Activated effector memory CD4-positive, alpha-beta T cell treated with anti-CD3 and anti-CD28 coated beads, Interleukin-2, amount 50 U/mL, for 16 hours (primary cell): ENCODE results near the gene FES.
"Not testable (repeated sequence)": the region's sequence is repeated elsewhere in the genome, so short reads cannot be mapped to it uniquely, and the experiment has no call there.

Experiments used
- DNase-seq: peaks from one replicate; pipeline ENCODE4 v3.0.0-alpha.2; 2020

FES gene

GRCh38 chr15:90883976-90884718 lies at the start of gene FES:
Gene FES (plus strand): TSS chr15:90884504. CDS start chr15:90885046, 542 bp downstream.
- no peak for DNase-seq

GRCh38 chr15:90834626-90835025 lies 49.7 kb upstream of the FES start:
- no peak for DNase-seq

DNA sequence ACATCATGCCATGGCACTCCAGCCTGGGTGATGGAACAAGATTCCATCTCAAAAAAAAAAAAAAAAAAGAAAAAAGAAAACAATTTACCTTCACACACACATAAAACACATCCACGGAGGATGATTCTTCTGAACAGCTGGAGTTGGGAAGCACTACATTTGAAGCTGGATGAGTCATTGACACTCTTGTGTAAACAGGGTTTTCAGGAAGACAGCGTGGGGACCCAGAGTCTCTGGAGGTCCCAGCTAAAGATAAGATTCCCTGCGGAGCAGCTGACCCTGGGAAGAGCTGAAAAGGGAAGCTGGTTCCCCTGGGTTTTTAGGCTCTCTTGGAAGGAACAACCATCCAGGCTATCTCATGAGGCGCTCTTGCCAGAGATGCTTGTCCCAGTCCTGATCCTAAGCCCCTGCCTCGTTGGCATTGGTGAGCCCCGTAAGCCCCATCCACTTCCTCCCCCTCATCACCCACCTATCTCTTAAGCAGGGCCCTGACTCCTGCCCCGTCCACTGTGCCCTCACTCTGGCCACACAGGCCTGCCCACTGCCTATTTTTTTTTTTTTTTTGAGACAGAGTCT lies 47.9 kb upstream of the FES start:
- DNase-seq = no peak

GRCh38 chr15:90837094-90837493 lies 47.2 kb upstream of the FES start:
- peak; percentile 71 for DNase-seq

DNA sequence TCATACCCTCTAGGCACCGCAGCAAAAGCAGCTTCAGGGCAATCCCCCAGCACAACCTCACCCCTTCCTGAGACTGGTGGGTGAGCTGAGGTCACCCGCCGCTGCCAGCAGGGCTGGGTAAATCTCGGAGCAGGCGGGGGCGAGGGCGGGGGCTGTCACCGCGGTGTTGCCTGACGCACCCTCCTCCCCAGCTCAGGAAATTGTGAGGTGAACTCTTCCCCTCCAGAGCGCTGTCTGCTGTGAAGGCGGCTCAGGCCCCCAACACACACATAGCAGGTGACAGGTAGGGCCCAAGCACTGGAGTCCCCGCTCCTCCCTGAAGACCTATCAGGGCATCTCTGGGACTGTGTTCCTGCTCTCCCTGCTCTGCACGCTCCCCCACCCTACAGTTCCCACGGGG lies 46.2 kb upstream of the FES start:
- peak; percentile 94 for DNase-seq

DNA sequence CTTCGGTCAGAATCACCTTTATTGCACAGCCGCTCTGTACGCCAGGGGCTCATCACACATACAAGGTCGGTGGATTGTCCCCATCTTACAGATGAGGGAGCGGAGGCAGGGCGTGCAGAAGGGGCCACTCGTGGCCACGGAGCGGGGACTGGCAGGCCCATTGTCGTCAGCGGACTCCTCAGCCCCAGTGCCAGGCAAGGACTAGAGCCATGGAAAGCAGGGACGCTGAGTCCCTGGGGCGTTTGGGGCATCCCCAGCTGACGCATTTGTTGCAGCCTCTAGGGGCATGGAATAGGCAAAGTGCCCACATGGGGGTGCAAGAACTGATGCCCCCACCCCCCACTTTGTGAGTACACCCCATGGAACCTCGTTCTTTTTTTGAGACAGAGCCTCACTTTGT lies 45.8 kb upstream of the FES start:
- no peak for DNase-seq

DNA sequence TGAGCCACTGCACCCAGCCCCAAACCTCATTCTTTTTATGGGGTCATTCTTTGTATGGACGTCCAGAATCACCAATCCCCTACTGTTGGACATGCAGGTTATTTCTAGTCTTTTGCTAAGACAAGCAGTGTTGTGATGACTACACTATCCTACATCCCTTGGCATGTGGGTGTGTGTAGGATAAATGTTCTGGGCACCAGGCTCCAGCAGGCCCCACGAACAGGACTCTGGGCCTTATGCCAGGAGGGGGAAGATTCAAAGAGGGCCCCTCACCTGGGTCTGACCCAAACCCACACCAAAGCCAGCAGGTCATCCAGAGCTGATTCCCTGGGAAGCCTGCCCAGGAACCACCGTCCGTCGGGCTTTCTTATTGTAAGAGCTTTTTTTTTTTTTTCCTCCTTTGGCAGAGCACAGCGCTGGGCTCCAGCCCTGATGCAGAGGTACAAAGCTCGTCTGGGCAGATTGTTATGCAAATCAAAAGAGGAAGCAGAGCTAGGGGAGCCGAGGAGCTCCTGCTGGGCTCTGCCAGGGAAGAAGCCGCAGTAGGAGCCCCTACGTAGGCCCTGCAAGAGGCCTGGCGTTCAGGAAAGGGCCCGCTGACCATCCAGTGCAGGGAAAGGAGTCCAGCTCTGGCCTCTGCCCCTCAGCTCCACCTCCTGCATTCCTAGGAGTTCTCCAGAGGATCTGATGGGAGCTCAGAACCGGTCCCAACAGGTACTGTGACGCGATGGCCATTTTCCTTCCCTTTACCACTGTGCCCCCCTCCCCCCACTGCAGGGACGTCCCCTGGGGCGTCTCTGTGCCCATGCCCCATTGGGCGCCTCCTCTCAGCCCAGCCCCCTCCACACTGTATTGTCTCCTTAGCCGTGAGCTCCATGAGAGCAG lies 44.9 kb upstream of the FES start:
- no peak for DNase-seq

- DNase-seq = no peak
Measured at GRCh38 chr15:90840157-90840855, 44.0 kb upstream of the FES start.

GRCh38 chr15:90840954-90841353 lies 43.4 kb upstream of the FES start:
- DNase-seq = no peak

DNA sequence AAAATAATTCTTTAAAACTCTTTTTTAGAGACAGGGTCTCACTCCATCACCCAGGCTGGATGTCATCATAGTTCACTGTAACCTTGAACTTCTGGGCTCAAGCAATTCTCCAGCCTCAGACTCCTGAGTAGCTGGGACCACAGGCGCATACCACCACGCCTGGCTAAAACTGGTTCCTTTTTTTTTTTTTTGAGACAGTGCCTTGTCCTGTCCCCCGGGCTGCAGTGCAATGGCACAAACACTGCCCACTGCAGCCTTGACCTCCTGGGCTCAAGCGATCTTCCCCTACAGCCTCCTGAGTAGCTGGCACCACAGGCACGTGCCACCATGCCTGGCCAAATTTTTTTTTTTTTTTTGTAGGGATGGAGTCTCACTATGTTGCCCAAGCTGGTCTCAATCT lies 39.6 kb upstream of the FES start:
- no peak for DNase-seq

DNA sequence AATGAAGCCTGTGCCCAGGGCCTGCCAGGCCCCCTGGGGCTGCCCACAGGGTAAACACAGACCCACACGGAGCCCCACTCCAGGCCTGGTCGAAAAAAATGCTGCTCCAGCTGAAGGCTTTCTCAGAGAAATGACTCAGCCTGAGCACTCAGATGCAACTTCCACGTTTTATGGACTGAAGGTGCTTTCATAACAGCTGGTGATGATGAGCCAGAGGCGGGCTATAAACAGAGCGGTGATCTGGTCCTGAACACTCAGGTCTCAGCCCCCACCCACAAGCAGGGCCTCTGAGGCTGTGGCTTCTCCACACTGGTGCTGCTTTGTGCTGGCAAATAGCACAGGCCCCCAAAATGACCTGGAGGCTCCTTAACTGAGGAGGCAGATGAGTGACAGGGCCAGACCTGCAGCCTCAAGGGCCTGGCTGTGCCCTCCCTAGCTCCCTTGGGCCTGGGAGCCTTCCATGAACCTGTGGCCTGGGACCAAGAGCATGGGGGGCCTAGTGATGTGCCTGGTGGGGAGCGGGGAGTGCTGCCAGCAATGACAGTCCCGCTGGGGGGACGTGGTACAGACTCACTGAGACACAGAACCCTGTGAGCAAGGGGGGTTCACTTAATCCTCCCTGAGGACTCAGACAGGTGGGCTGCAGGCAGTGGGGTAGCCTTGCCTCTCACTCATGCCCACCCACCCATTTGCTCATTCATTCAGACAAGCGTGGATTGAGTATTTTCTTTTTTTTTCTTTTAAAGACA lies 38.9 kb upstream of the FES start:
- peak; percentile 71 for DNase-seq

- not testable (repeated sequence) for DNase-seq
Measured at GRCh38 chr15:90849424-90849823, 34.9 kb upstream of the FES start.

GRCh38 chr15:90851114-90851513 lies 33.2 kb upstream of the FES start:
- peak; percentile 71 for DNase-seq

DNA sequence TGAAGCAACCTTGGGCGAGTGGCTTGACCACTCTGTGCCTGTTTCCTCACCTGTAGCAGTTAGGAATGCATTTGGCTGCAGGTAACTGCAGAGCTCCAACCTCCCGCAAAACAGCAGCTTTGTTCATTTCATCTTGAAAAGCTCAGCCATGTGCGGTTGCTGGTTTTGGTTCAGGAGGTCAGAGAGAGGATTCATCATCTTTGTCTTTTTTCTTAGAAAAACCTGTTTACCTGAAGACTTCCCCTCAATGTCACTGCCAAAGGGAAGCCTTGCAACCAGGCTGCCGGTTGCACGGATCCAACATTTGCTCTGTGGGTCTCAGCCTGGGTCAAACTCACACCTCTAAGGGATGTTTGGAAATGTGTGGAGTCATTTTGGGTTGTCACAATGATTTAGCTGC lies 32.4 kb upstream of the FES start:
- no peak for DNase-seq

DNA sequence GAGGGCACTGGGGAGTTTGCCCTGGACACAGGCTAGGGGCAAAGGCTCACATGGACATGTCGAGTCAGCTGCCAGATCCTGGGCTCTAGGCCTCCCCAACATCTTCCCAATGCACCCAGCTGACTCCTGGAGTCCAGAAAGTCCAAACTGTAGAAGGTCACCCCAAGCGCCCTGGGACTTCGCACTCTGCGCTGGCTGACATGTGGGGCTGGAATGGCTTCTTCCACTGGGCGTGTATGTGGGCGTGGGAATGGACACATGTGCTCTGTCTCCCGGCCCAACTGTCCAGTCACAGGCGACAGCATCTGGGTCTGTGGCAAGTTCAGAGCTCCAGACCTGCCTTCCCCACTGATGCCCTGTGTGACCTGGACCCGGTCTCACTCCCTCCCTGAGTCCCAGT lies 29.2 kb upstream of the FES start:
- no peak for DNase-seq

- no peak for DNase-seq
Measured at GRCh38 chr15:90857337-90857736, 27.0 kb upstream of the FES start.

DNA sequence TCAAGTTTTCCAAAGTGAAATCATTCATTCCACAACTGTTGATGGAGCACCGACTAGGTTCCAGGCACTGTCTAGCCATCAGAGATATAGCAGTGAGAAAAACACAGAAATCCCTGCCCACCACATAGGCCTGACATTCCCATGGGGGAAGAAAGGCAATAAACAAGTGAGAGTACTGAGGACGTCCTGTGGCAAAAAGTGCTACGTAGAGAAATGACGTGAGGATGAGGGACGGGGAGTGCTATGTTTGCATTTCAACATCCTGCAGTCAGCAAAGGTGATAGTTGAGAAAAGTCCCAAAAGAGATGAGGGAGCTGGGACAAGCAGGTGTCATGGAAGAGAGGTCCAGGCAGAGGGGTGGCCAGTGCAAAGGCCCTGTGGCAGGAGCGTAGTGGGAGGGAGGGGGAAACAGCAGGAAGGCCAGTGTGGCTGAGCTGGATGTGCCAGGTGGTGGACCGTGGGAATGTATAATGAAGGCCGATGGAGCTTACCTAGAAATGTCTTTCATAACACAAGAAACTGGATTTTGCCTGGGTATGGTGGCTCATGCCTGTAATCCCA lies 26.3 kb upstream of the FES start:
- DNase-seq = no peak

DNA sequence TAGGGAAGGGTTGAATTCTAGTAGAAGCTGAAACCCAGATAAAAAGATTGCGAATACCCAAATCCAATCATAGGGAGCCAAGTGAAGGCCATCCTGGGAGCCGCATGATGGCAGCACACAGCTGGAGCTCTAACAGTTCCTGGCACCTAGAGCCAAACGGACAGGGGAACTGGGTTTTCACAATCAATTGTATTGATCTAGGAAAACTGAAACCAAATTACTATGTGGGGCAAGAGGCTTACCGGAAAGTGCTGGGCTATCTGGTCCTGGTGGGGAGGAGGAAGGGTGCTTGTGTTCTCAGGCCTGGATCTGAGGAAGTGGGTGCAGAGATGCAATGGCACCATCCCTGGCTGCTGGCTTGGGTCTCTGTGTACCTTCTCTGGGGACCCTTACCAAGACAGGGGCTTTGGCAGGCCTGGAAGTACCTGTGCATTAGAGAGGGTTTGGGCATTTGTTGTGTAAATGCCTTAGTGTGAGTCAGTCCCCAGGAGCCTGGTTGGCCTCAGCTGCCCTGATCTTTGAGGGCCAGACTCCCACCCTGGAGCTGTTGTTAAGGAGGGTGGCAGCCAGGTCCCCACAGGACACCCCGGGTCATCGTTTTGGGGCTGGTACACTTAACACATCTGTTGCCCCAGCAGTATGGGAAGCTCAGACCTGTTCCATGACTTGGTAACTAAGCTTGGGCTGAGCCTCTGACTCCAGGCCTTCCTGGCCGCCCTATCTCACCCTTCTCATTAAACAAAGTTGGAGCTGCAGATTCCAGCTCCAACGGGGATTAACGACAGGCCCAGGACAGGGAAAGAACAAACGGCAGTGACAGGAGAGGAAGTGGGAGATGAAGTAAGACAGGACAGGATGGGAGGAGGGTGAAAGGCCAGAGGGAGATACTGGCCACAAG lies 24.8 kb upstream of the FES start:
- no peak for DNase-seq

DNA sequence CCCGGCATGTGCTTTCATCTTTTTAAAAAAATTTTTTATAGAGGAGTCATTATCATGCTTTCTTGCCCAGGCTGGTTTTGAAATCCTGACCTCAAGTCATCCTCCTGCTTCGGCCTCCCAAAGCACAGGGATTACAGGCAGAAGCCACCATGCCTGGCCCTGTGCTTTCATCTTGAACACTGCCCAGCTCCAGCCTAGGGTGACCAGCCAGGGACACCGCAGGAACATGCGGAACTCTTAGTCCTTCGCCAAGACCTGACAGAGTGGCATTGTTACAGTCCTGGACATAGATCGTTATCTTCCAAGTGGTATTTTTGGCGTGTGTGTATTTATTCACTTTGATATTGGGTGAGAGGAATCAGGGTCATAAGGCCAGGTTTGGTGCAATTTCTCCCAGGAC lies 23.9 kb upstream of the FES start:
- DNase-seq = no peak

- DNase-seq = no peak
Measured at GRCh38 chr15:90860942-90861675, 23.2 kb upstream of the FES start.
